ENCODE measurements around the gene UCN. TPM values are rescaled to one million over a fixed set of nuclear protein-coding genes. Genes with fewer than 3 reads are reported as not detected.

UCN gene
- polyA plus RNA-seq, 1 donor from 2014 or later = 9.0 TPM

DNA sequence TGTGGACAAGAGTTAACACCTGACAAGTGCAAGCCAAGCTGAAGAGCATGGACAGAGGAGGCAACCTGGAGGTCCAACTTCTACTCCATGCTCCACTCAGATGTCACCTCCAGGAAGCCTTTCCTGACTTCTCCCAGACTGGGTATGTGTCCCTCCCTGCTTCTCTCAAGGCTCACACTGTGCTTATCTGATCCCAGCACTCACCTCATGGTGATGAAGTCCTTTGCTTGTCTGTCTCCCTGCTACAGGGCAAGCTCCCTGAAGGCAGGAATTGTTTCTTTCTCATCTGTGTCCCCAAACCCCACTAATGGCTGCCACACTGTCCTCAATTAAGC is 42.7 kb downstream of the UCN start:
- peaks cover 76% of the 10 kb centered on the region for H3K27me3 ChIP-seq (ENCODE audit: insufficient read depth, low read depth, low read length)
- no peaks in the 10 kb centered on the region for H3F3A ChIP-seq (ENCODE audit: insufficient read depth, low read length, poor library complexity, severe bottlenecking)
- no peaks in the 10 kb centered on the region for H3K79me2 ChIP-seq (replicated peaks; ENCODE audit: insufficient read depth, low read length)
- H3K27ac ChIP-seq (ENCODE audit: low read length) = no peak overlapping the region
- no peaks in the 10 kb centered on the region for H3K36me3 ChIP-seq (ENCODE audit: insufficient read depth, low read length)
- no peak overlapping the region for H3K4me2 ChIP-seq (ENCODE audit: low read length)
- H3K9me3 ChIP-seq (ENCODE audit: low read length) = no peaks in the 10 kb centered on the region
- H4K20me1 ChIP-seq (ENCODE audit: insufficient read depth) = no peaks in the 10 kb centered on the region
- TF ChIP-seq TAF1 (IDR thresholded peaks at IDR 0.05; ENCODE audit: low read depth) = no peak
- TF ChIP-seq, protein P1, sequence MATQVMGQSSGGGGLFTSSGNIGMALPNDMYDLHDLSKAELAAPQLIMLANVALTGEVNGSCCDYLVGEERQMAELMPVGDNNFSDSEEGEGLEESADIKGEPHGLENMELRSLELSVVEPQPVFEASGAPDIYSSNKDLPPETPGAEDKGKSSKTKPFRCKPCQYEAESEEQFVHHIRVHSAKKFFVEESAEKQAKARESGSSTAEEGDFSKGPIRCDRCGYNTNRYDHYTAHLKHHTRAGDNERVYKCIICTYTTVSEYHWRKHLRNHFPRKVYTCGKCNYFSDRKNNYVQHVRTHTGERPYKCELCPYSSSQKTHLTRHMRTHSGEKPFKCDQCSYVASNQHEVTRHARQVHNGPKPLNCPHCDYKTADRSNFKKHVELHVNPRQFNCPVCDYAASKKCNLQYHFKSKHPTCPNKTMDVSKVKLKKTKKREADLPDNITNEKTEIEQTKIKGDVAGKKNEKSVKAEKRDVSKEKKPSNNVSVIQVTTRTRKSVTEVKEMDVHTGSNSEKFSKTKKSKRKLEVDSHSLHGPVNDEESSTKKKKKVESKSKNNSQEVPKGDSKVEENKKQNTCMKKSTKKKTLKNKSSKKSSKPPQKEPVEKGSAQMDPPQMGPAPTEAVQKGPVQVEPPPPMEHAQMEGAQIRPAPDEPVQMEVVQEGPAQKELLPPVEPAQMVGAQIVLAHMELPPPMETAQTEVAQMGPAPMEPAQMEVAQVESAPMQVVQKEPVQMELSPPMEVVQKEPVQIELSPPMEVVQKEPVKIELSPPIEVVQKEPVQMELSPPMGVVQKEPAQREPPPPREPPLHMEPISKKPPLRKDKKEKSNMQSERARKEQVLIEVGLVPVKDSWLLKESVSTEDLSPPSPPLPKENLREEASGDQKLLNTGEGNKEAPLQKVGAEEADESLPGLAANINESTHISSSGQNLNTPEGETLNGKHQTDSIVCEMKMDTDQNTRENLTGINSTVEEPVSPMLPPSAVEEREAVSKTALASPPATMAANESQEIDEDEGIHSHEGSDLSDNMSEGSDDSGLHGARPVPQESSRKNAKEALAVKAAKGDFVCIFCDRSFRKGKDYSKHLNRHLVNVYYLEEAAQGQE (IDR thresholded peaks at IDR 0.05; ENCODE audit: borderline replicate concordance) = no peak
- TF ChIP-seq EP300 (conservative IDR thresholded peaks at IDR 0.05; ENCODE audit: poor library complexity, severe bottlenecking) = no peak
- TF ChIP-seq POLR2AphosphoS5 (IDR thresholded peaks at IDR 0.05) = no peak
- no peak for TF ChIP-seq RAD21 (conservative IDR thresholded peaks at IDR 0.05)
- no peak for TF ChIP-seq EZH2 (IDR thresholded peaks at IDR 0.05; ENCODE audit: borderline replicate concordance, insufficient read depth, low read length, poor library complexity, severe bottlenecking)
- no peak for TF ChIP-seq MXI1 (conservative IDR thresholded peaks at IDR 0.05; ENCODE audit: poor library complexity, severe bottlenecking)
- TF ChIP-seq SMC3 (conservative IDR thresholded peaks at IDR 0.05; ENCODE audit: poor library complexity) = no peak
- TF ChIP-seq, protein P2, sequence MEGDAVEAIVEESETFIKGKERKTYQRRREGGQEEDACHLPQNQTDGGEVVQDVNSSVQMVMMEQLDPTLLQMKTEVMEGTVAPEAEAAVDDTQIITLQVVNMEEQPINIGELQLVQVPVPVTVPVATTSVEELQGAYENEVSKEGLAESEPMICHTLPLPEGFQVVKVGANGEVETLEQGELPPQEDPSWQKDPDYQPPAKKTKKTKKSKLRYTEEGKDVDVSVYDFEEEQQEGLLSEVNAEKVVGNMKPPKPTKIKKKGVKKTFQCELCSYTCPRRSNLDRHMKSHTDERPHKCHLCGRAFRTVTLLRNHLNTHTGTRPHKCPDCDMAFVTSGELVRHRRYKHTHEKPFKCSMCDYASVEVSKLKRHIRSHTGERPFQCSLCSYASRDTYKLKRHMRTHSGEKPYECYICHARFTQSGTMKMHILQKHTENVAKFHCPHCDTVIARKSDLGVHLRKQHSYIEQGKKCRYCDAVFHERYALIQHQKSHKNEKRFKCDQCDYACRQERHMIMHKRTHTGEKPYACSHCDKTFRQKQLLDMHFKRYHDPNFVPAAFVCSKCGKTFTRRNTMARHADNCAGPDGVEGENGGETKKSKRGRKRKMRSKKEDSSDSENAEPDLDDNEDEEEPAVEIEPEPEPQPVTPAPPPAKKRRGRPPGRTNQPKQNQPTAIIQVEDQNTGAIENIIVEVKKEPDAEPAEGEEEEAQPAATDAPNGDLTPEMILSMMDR (IDR thresholded peaks at IDR 0.05; ENCODE audit: poor library complexity, severe bottlenecking) = no peak
- no peak overlapping the region for H2AFZ ChIP-seq (ENCODE audit: low read depth, low read length)
- no peak overlapping the region for H3K9ac ChIP-seq (ENCODE audit: low read length)
- peak overlapping the region; percentile 62 for H3K4me3 ChIP-seq (ENCODE audit: low read length)
- H3K9me2 ChIP-seq (ENCODE audit: insufficient read depth, low read length) = no peaks in the 10 kb centered on the region

DNA sequence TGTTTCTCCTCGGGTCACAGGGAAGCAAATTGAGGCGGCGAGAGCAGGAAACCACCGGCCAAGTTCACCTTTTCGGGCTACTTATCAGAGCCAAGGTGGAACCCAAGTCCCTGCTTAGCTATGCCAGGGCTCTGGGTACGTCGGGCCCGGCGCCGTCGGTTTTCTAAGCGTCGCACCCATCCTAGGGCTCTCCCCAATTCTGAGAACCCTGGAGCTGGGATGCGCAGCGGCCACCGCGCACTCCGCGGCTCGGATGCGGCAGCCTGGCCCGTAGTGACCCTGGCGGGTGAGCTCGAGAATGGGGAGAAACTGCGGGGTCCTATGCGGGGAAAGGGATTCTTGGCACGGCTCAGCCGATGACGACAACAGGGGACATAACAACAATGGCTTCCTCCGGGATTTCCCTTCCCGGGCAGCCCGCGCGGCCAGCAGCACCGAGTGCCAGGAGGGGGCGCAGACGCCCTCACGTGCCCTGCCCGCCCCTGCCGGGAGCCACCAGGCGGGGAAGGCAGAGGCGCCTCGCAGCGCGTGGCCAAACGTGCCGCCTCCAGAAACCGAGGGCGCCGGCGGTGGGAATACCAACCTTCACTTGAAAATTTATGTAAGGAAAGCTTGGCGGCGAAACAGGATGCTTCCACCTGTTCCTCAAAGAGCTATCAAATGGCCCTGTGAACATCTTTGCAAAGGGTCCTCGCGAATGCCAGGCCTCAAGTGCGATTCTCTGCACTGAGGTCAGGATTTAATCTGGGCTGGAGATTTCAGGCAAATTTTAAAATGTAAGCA is 43.3 kb downstream of the UCN start:
- peak overlapping the region; percentile 62 for H3K4me3 ChIP-seq (ENCODE audit: low read length)
- H3F3A ChIP-seq (ENCODE audit: insufficient read depth, low read length, poor library complexity, severe bottlenecking) = no peaks in the 10 kb centered on the region
- peaks cover 81% of the 10 kb centered on the region for H3K27me3 ChIP-seq (ENCODE audit: insufficient read depth, low read depth, low read length)
- no peak overlapping the region for H3K27ac ChIP-seq (ENCODE audit: low read length)
- no peaks in the 10 kb centered on the region for H3K9me2 ChIP-seq (ENCODE audit: insufficient read depth, low read length)
- no peaks in the 10 kb centered on the region for H3K9me3 ChIP-seq (ENCODE audit: low read length)
- no peaks in the 10 kb centered on the region for H4K20me1 ChIP-seq (ENCODE audit: insufficient read depth)
- no peaks in the 10 kb centered on the region for H3K79me2 ChIP-seq (replicated peaks; ENCODE audit: insufficient read depth, low read length)
- peak; percentile 64 for TF ChIP-seq SMC3 (conservative IDR thresholded peaks at IDR 0.05; ENCODE audit: poor library complexity)
- TF ChIP-seq, protein P2 (IDR thresholded peaks at IDR 0.05; ENCODE audit: poor library complexity, severe bottlenecking) = peak; percentile 75
- peak; percentile 44 for TF ChIP-seq RAD21 (conservative IDR thresholded peaks at IDR 0.05)
- TF ChIP-seq EZH2 (IDR thresholded peaks at IDR 0.05; ENCODE audit: borderline replicate concordance, insufficient read depth, low read length, poor library complexity, severe bottlenecking) = peak; percentile 25
- TF ChIP-seq MXI1 (conservative IDR thresholded peaks at IDR 0.05; ENCODE audit: poor library complexity, severe bottlenecking) = peak; percentile 40
- TF ChIP-seq TAF1 (IDR thresholded peaks at IDR 0.05; ENCODE audit: low read depth) = no peak
- peak overlapping the region; percentile 19 for H3K9ac ChIP-seq (ENCODE audit: low read length)
- no peaks in the 10 kb centered on the region for H3K36me3 ChIP-seq (ENCODE audit: insufficient read depth, low read length)
- H2AFZ ChIP-seq (ENCODE audit: low read depth, low read length) = no peak overlapping the region
- H3K4me2 ChIP-seq (ENCODE audit: low read length) = no peak overlapping the region
